PFSK-1 (cell line): ENCODE data around the gene TRRAP.

Source experiments
- REST ChIP-seq, 2 experiments: IDR thresholded peaks; 2 replicates each; pipeline versions ENCODE4 v1.6.1 to v1.8.0; 2011 to 2012; ENCODE audit warnings: low read depth in 2 of 2, low read length in 2 of 2, control low read depth in 1 of 2, inconsistent platforms in 1 of 2, mild to moderate bottlenecking in 1 of 2, moderate library complexity in 1 of 2; ENCODE audit not compliant: insufficient read depth in 1 of 2
- SIN3A ChIP-seq: IDR thresholded peaks from 2 replicates; pipeline ENCODE4 v1.6.1; 2012; ENCODE audit warnings: mild to moderate bottlenecking, low read length, moderate library complexity, borderline replicate concordance; ENCODE audit not compliant: insufficient read depth

- TF ChIP-seq SIN3A: no peak
- TF ChIP-seq REST (IDR thresholded peaks at IDR 0.05; ENCODE audit: insufficient read depth in 1 of 2, low read depth in 2 of 2, low read length in 2 of 2): no peak
Observed at GRCh38 chr7:98864731-98865453, 13.4 kb upstream of the TRRAP start.
